Superior temporal gyrus (tissue), 1 donor: Measurements from ENCODE around the gene NFIX.
A peak's percentile ranks its signal among the peaks of the same experiment; 100 is the strongest.

Experiments used
- DNase-seq: peaks from one replicate; pipeline ENCODE4 v3.0.0-alpha.2; 2016; ENCODE audit errors: extremely low spot score

NFIX gene

GRCh38 chr19:13055213-13056051, 60.2 kb downstream of the NFIX start:
- DNase-seq, result no peak

- DNase-seq, result no peak
Observed at GRCh38 chr19:13056052-13056660, 60.9 kb downstream of the NFIX start.

GRCh38 chr19:13057147-13057572, 61.9 kb downstream of the NFIX start:
- no peak for DNase-seq

DNA sequence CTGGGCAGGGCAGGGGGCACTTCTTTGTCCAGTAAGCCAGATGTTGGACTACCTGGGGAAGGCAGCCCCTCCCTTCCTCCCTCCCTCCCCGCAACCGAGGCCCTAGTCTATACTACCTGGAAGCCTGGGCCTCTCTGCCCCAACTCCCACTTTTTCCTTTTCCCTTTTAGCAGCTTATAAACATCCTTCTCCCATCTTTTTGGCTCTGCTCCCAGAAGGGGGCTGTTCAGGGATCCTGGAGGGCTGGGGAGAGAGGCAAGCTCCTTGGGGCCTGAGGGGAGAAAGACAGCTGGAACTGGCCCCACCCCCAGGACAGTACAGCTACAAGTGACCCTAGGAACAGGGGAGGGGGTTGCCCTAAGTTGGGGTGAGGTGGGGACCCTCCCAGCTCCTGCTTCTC, 62.5 kb downstream of the NFIX start:
- DNase-seq, result no peak

- no peak for DNase-seq
Observed at GRCh38 chr19:13058951-13059660, 63.8 kb downstream of the NFIX start.

DNA sequence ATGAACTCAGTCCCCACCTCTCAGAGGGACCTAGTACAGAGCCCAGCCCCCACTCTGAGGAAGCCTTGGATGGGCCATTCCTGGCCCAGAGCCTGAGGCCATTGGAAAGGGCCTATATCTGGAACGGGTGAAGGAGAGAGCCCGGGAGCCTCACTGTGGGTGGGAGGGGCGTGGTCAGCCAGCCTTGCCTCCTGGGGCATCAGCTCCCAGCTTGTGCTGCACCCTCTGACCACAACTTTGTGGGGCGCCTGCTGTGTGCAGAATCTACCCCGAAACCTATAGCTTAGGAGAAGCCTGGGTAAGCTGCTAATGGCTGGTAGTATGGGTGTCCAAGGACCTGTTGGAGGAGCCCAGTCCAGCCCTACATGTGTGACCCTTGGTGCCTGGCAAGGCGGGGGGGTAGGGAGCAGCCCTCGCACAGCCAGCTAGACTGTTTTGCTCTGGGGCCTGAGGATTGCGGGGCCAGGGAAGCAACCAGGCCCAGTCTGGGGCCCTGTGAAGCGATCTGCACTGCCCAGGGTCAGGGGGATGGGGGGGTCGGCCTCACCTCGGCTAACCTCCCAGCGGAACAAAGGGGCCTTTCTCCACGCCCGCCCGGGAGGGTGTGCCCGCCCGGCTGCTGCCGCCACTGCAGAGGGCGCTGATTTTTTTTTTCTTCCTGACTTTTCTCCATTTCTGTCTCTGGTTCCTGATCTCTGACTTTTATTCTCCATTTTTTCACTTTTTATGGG, 65.1 kb downstream of the NFIX start:
- DNase-seq, result peak; percentile 70

GRCh38 chr19:13060964-13061927, 66.0 kb downstream of the NFIX start:
- peak; percentile 96 for DNase-seq

DNA sequence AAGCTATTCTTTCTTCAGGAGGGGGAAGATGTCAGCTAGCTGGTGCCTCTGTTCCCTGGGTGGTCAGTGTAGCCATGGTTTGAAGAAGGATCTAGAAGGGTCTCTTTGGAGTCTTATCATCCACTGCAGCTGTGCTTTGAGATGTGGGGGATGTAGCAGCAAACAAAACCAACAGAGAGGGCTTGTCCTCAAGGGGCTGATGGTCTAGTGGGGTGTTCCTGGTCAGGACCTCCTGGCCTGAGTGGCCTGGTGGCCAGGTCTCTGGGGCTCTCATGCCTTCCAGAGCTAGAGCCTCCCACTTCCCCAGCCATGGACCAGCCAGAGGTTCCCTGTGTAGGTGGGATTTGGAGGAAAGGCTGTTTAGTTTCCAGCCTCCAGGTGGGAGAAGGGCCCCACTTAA, 67.0 kb downstream of the NFIX start:
- no peak for DNase-seq

GRCh38 chr19:13063461-13064091, 68.3 kb downstream of the NFIX start:
- no peak for DNase-seq

- no peak for DNase-seq
Observed at GRCh38 chr19:13064092-13064489, 68.8 kb downstream of the NFIX start.

GRCh38 chr19:13066226-13066625, 71.0 kb downstream of the NFIX start:
- no peak for DNase-seq

DNA sequence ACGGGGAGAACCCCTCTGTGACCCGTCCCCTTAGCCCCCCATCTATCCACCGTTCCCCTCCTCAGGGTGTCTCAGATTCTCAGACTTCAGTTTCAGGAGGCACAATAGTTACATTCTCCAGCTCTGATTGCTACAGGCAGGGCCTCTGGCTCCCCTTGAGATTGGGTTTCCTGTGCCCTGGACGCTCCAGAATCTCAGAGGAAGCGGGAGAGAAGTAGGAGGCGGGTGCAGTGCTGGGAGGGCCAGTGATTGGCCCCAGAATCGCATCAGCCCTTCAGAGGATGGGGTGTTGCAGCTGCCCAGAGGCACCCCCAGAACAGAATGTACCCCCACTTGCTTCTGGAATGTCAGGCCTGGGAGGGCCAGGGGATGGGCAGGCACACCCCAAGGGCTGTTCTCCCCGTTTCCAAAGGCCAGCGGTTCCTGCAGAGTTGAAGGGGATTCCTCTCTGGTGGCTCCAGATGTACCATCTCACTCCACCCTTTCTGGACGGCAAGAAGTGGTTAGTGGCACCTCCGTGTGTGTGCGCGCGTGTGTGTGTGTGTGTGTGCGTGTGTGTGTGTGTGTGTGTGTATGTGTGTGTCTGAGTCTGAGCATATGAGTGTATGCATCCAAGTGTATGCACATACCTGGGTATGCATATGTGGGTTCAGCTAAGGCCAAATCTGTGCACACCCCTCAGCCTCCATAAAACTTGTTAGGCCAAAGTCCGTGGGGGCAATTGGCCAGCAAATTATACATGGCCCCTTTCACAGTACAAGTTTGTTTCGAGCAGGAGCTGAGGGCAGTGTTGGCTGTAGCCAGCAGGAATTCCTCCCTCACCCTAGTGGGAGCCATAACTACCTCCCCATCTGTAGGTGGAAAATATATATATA, 71.9 kb downstream of the NFIX start:
- no peak for DNase-seq

- DNase-seq, result peak; percentile 71
Observed at GRCh38 chr19:13068085-13068846, 73.0 kb downstream of the NFIX start.

DNA sequence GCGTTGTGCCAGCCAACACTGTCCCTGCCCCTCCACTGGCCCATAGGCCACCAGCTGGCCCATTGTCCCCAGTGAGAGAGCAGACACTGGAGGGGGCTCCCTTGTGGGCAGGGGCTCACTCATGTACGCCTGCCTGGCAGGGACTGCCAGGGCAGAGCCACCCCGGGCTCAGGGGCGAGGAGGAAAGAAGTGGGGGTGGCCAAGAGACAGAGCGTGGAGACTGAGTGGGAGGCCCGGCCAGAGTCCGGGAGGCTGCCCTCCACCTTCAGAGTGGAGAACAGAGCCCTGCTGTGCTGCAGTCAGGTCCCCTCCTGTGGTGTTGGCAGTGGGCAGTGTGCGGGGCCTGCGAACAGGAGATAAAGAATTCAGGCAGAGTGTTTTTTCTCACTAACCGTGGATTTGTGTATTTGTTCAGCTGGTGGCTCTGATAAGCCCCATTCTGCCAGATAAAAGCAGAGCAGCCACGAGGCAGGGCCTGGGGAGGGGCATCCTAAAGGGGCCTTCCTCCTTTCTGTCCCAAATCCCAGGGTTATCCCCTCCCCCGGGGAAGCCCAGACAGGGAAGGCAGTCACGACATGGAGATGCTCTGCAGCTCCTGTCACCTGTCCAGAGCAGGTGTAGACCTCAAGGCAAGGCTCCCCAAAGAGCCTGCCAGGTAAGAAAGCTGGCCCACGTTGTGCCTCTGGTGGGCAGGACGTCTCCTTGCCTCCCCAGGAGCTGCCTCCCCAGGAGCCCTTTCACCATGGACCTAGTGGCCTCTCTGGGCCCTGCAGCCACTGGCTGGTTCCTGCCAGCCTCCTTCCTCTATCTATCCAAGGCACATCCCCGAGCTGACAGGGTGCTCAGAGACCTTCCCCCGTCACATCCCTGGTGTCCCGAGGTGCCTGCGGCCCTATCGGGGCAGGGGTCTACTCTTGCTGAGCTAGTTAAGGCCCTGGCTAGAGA, 74.4 kb downstream of the NFIX start:
- DNase-seq, result no peak

DNA sequence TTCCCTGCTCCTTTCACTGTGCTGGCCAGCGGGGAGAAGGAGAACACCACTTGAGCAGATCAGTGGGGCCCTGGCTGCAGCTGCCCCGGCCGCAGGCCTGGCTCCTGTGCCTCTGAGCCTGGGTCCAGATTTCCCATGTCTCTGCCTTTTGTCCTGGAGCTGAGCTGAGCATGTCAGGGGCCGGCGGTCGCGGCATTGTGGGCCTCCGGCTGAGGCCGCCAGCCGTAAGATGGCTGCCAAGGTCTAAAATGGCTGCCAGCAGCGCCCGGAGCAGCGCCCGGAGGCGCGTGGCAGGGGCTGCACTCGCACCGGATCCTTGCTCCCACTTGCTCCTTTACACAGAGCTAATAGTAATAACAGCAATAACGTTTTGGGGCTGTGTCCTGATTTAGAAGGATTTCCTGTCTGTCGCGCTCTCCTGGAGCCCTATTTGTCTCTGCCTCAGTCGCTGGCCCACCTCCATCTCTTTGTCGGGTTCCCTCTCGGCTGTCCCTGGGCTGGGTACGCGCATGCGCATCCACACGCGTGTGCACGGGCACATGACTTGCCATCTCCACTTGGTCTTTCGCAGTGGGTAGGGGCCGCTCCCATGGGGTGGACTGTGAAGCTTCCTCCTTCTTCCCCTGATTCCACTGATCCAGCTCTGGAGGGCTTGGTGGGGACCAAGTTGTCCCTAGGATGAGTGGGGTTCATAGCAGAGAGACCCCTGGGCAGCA, 75.3 kb downstream of the NFIX start:
- DNase-seq, result peak; percentile 73

GRCh38 chr19:13071444-13072187, 76.3 kb downstream of the NFIX start:
- DNase-seq, result peak; percentile 61
